Karpas-422 (cell line): ENCODE measurements around the gene GFM2. TPM values are rescaled to one million over a fixed set of nuclear protein-coding genes. Genes with fewer than 3 reads are reported as not detected.
"Not testable (repeated sequence)": the region's sequence is repeated elsewhere in the genome, so short reads cannot be mapped to it uniquely, and the experiment has no call there.

Experiments used
- DNase-seq: peaks from one replicate; pipeline ENCODE4 v3.0.0-alpha.2; 2015
- H2AFZ ChIP-seq: fragments of 200-600 bp; sonication (generic); 2 replicates; pipeline ENCODE4 v1.6.1; 2014; ENCODE audit warnings: antibody characterized with exemption, low read length, mixed read lengths
- H3K27ac ChIP-seq: fragments of 200-600 bp; sonication (generic); 2 replicates; pipeline ENCODE4 v1.5.1; 2014; ENCODE audit warnings: mild to moderate bottlenecking, low read length, moderate library complexity
- H3K27me3 ChIP-seq: fragments of 200-600 bp; sonication (generic); 2 replicates; pipeline ENCODE4 v1.6.1; 2014; ENCODE audit warnings: low read length, mixed read lengths
- H3K36me3 ChIP-seq: fragments of 200-600 bp; sonication (generic); 2 replicates; pipeline ENCODE4 v1.6.1; 2014; ENCODE audit warnings: low read length, mixed read lengths; ENCODE audit not compliant: insufficient read depth
- H3K4me1 ChIP-seq: fragments of 200-600 bp; sonication (generic); 2 replicates; pipeline ENCODE4 v1.6.1; 2014; ENCODE audit warnings: mild to moderate bottlenecking, low read length, mixed read lengths
- H3K4me2 ChIP-seq: fragments of 200-600 bp; sonication (generic); 2 replicates; pipeline ENCODE4 v1.6.1; 2014; ENCODE audit warnings: low read length, low read depth, mild to moderate bottlenecking; ENCODE audit not compliant: poor library complexity, severe bottlenecking
- H3K4me3 ChIP-seq: fragments of 200-600 bp; sonication (generic); 2 replicates; pipeline ENCODE4 v1.5.1; 2014; ENCODE audit warnings: mild to moderate bottlenecking, antibody characterized with exemption, low read length, mixed read lengths
- H3K79me2 ChIP-seq: fragments of 200-600 bp; sonication (generic); 2 replicates; pipeline ENCODE4 v1.6.1; 2014; ENCODE audit warnings: mild to moderate bottlenecking, low read length, mixed read lengths
- H3K9ac ChIP-seq: fragments of 200-600 bp; sonication (generic); 2 replicates; pipeline ENCODE4 v1.6.0; 2014; ENCODE audit warnings: low read length
- H3K9me2 ChIP-seq: fragments of 200-600 bp; sonication (generic), shearing (Covaris generic); replicated peaks from 2 replicates; pipeline ENCODE4 v1.6.0; 2014; ENCODE audit warnings: mild to moderate bottlenecking, low read length, moderate library complexity; ENCODE audit not compliant: insufficient read depth
- H3K9me3 ChIP-seq: fragments of 300-700, 200-600 bp; sonication (generic); 2 replicates; pipeline ENCODE4 v1.6.1; 2014; ENCODE audit warnings: low read length, mixed read lengths
- H4K20me1 ChIP-seq: fragments of 200-600 bp; sonication (generic); 2 replicates; pipeline ENCODE4 v1.6.1; 2014; ENCODE audit warnings: mild to moderate bottlenecking, antibody characterized with exemption, low read length, low read depth; ENCODE audit not compliant: insufficient read depth
- total RNA-seq: library from RNA; depleted of rRNA; stranded (reverse); fragments of >200 nt; shearing (Covaris generic); gene quantifications from 2 replicates; pipeline ENCODE4 v1.2.3, GENCODE V29; 2014; ENCODE audit warnings: low replicate concordance

GFM2 gene
- total RNA-seq, 1 experiment from 2014 or later: 44.5 TPM

DNA sequence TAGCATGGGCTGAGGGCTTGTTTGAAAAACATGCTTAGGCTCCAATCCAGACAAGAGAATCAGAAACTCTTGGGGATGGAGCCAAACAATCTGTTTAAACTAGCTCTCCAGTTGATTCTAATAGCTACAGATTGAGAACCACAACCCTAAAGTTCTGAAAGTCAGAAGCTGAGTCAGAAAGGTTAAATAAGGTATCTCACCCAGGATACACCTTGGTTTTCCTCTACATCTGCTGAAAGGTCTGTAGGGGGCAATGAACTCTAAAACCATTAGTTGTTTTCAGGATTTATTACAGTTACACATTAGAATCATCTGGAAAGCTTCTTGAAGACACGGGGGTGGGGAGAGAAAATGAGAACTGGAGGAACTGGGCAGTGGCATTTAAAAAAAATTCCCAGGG, 5.7 kb downstream of the GFM2 start:
- Histone ChIP-seq H2AFZ (no peak overlapping the region), H3K4me2 (no peak overlapping the region), H3K36me3 (peaks cover 47% of the 10 kb centered on the region), H3K79me2 (peaks cover 79% of the 10 kb centered on the region), H3K4me1 (peaks cover 17% of the 10 kb centered on the region), H3K27ac (no peak overlapping the region), H3K9me2 (no peaks in the 10 kb centered on the region), H3K4me3 (no peak overlapping the region), H3K27me3 (no peaks in the 10 kb centered on the region), H4K20me1 (no peaks in the 10 kb centered on the region), H3K9me3 (peaks cover 6% of the 10 kb centered on the region), H3K9ac (no peak overlapping the region)
- DNase-seq: no peak

DNA sequence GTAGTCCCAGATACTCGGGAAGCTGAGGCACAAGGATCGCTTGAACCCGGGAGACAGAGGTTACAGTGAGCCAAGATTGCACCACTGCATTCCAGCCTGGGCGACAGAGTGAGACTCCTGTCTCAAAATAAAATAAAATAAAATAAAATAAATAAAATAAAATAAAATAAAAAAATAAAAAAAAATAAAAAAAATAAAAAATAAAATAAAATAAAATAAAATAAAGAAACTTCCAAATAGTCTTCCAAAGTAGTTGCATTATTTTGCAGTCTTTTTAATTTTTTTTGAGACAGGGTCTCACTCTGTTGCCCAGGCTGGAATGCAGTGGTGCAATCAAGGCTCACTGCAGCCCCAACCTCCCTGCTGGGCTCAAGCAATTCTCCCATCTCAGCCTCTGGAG, 18.2 kb downstream of the GFM2 start:
- DNase-seq, H3K27ac ChIP-seq, H3K9me3 ChIP-seq, H3K4me1 ChIP-seq, H3K9me2 ChIP-seq, H3K9ac ChIP-seq, H4K20me1 ChIP-seq, H3K4me3 ChIP-seq, H2AFZ ChIP-seq, H3K4me2 ChIP-seq, H3K27me3 ChIP-seq: not testable (repeated sequence)
- Histone ChIP-seq H3K79me2 (peaks cover 19% of the 10 kb centered on the region), H3K36me3 (peaks cover 74% of the 10 kb centered on the region; the same call in 1 of the 2 replicates)

DNA sequence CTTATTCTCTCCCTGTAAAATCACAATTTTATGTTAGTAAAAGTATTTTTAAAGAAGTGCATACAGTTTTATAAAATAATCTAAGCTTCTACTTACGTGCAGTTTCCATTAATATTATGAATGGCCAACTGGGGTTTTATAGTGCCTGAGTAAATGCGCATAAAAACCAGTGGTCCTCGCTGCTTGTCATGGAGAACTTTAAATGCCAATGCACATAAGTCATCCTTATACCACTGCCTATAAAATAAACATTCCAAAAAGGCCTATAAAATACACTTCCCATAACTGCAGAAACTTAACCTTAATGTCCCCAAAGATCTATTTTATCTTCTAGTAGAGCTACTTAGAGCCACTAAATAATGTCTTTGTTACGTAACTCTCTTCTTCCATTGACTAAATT, 28.5 kb downstream of the GFM2 start:
- H3K9ac ChIP-seq: no peak overlapping the region
- no peaks in the 10 kb centered on the region for H3K27me3 ChIP-seq
- H3K4me1 ChIP-seq: no peaks in the 10 kb centered on the region
- no peak overlapping the region for H3K4me3 ChIP-seq
- no peak overlapping the region for H3K27ac ChIP-seq
- no peak overlapping the region for H3K4me2 ChIP-seq
- H3K36me3 ChIP-seq: peaks cover 47% of the 10 kb centered on the region; the same call in 1 of the 2 replicates
- no peak for DNase-seq
- H4K20me1 ChIP-seq: no peaks in the 10 kb centered on the region
- no peaks in the 10 kb centered on the region for H3K9me3 ChIP-seq
- no peaks in the 10 kb centered on the region for H3K9me2 ChIP-seq
- H3K79me2 ChIP-seq: 0 out of 2 replicates have a peak, but pooled peaks cover 5% of the 10 kb centered on the region
- no peak overlapping the region for H2AFZ ChIP-seq

DNA sequence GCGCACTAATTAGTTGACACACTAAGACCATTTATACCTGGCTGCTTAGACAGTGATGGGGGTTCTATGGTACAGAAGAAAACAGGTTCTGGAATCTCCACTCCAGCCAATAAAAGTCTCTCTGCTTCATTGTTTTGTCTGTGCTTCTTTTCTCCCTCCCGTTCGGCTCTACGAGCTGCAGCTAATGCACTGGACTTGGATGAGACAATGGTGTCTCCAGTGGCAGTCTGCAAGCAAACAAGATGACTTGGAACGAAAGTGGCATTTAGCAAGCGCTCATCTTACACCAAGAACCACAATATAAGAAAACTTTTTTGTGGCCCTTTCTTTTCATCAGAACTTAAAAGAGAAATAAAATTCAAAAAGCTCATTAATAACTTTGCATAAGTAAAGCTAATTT, 30.2 kb downstream of the GFM2 start:
- no peaks in the 10 kb centered on the region for H3K27me3 ChIP-seq
- H2AFZ ChIP-seq: no peak overlapping the region
- H4K20me1 ChIP-seq: no peaks in the 10 kb centered on the region
- no peaks in the 10 kb centered on the region for H3K79me2 ChIP-seq
- H3K4me3 ChIP-seq: no peak overlapping the region
- no peak for DNase-seq
- H3K36me3 ChIP-seq: peaks cover 47% of the 10 kb centered on the region; the same call in 1 of the 2 replicates
- no peak overlapping the region for H3K9ac ChIP-seq
- H3K27ac ChIP-seq: no peak overlapping the region
- no peak overlapping the region for H3K4me2 ChIP-seq
- H3K9me3 ChIP-seq: no peaks in the 10 kb centered on the region
- no peaks in the 10 kb centered on the region for H3K9me2 ChIP-seq
- H3K4me1 ChIP-seq: no peaks in the 10 kb centered on the region

DNA sequence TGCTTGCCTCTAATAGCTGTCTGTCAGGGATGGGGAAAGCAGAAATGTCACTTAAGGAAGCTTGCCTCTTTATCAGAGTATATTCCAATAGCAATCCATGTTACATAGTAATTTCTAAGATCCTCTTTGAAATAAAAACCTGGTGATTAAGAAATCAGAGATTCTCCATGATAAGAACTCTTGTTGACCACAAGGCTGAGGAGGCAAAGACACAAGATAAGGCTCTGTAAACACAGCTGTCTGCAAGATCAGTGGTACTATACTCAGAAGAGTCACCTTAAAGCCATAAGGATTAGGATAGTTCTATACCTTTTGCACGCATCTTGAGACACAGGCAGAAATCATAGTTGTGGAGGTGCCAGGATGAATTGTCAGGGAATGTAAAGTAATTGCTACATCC, 41.6 kb downstream of the GFM2 start:
- no peaks in the 10 kb centered on the region for H3K79me2 ChIP-seq
- H3K9me2 ChIP-seq: no peaks in the 10 kb centered on the region
- H3K9me3 ChIP-seq: no peaks in the 10 kb centered on the region
- H3K36me3 ChIP-seq: peaks cover 52% of the 10 kb centered on the region; the same call in 1 of the 2 replicates
- H3K4me2 ChIP-seq: no peak overlapping the region
- H3K4me1 ChIP-seq: no peaks in the 10 kb centered on the region
- H3K27me3 ChIP-seq: no peaks in the 10 kb centered on the region
- H3K9ac ChIP-seq: no peak overlapping the region
- no peak for DNase-seq
- H3K4me3 ChIP-seq: no peak overlapping the region
- no peaks in the 10 kb centered on the region for H4K20me1 ChIP-seq
- no peak overlapping the region for H2AFZ ChIP-seq
- H3K27ac ChIP-seq: no peak overlapping the region

DNA sequence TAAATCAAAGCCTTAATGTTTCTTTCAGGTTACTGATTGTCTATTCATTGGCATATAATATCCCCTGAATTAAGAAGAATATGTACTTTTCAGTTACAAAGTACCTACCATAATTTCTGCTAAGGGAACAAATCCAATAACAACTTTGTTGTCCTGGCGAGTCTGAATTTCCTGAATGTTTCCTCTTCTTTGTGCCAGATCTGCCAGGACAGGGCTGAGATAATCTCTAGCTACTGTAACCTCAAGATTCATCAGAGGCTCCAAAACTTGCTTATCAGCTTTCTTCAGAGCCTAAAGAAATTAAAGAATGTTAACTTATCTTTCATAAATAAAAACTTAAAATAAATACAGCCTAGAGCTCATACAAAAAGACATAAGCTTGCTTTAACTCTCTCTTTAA, 44.6 kb downstream of the GFM2 start:
- Histone ChIP-seq H3K27me3 (no peaks in the 10 kb centered on the region), H3K9me2 (no peaks in the 10 kb centered on the region), H3K4me1 (no peaks in the 10 kb centered on the region), H3K27ac (no peak overlapping the region), H3K4me2 (no peak overlapping the region), H3K79me2 (no peaks in the 10 kb centered on the region), H3K9me3 (no peaks in the 10 kb centered on the region), H3K9ac (no peak overlapping the region), H3K36me3 (peaks cover 60% of the 10 kb centered on the region; the same call in 1 of the 2 replicates), H4K20me1 (no peaks in the 10 kb centered on the region), H2AFZ (no peak overlapping the region), H3K4me3 (no peak overlapping the region)
- DNase-seq: no peak

DNA sequence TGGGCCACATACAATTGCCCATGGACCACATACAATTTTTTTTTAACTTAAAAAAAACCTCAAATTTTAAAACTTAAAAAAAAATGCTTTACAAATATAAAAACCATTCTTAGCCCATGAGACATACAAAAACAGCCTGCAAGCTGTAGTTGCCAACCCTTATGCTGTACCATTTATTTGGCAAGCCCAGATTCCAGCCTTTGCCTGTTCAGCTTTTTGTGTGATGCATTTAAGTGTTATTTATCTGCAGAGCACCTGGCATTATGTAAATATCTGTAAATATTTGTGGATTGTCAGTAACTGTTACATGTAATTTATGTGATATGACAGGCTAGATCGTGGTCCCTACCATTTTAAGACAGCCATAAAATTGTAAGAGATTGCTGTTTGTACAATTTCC, 49.3 kb downstream of the GFM2 start:
- no peaks in the 10 kb centered on the region for H3K4me1 ChIP-seq
- H3K36me3 ChIP-seq: peaks cover 41% of the 10 kb centered on the region; the same call in 1 of the 2 replicates
- no peaks in the 10 kb centered on the region for H3K79me2 ChIP-seq
- no peak overlapping the region for H3K27ac ChIP-seq
- no peak overlapping the region for H2AFZ ChIP-seq
- H3K4me2 ChIP-seq: no peak overlapping the region
- no peaks in the 10 kb centered on the region for H3K9me3 ChIP-seq
- H3K9ac ChIP-seq: no peak overlapping the region
- H4K20me1 ChIP-seq: no peaks in the 10 kb centered on the region
- H3K9me2 ChIP-seq: no peaks in the 10 kb centered on the region
- no peak overlapping the region for H3K4me3 ChIP-seq
- DNase-seq: no peak
- no peaks in the 10 kb centered on the region for H3K27me3 ChIP-seq

DNA sequence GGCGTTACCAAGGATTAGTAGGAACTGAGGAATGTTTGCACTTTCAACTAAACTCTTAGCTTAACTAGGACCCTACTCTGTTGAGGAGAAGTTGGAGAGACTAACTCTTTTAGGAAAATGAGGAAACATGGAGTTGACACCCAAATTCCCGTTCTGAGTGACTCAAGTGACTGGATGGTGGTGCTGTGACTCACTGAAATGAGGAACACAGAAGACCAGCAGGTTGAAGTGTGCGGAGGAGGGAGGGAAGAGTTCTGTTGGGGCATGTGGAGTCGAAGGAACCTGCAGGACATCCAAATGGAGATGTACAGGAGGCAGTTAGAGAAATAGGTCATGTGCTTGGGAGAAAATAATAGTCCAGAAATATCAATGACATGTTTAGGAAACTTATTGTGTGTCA, 73.7 kb downstream of the GFM2 start:
- no peak overlapping the region for H3K27ac ChIP-seq
- peaks cover 5% of the 10 kb centered on the region for H3K79me2 ChIP-seq
- H3K4me2 ChIP-seq: no peak overlapping the region
- no peak overlapping the region for H3K4me3 ChIP-seq
- H3K36me3 ChIP-seq: peaks cover 21% of the 10 kb centered on the region
- H3K4me1 ChIP-seq: no peaks in the 10 kb centered on the region
- H2AFZ ChIP-seq: no peak overlapping the region
- DNase-seq: no peak
- H3K27me3 ChIP-seq: no peaks in the 10 kb centered on the region
- no peaks in the 10 kb centered on the region for H3K9me2 ChIP-seq
- no peaks in the 10 kb centered on the region for H4K20me1 ChIP-seq
- H3K9ac ChIP-seq: no peak overlapping the region
- no peaks in the 10 kb centered on the region for H3K9me3 ChIP-seq
